CD14-positive monocyte (primary cell): Measurements from ENCODE around the gene THY1. TPM values are rescaled to one million over a fixed set of nuclear protein-coding genes. Genes with fewer than 3 reads are reported as not detected.
A peak's percentile ranks its signal among the peaks of the same experiment; 100 is the strongest.

ENCODE experiments used
- DNase-seq, 3 donors: peaks; one replicate each; pipeline ENCODE4 v3.0.0-alpha.2; 2011 to 2022
- H2AFZ ChIP-seq: 2 replicates; pipeline ENCODE4 v1.6.0; 2012; ENCODE audit warnings: mild to moderate bottlenecking, low read depth, low read length, inconsistent platforms; ENCODE audit not compliant: insufficient read depth, poor library complexity, severe bottlenecking
- H3K27ac ChIP-seq, 2 donors: 1 replicate in 1 of 2; 2 replicates in 1 of 2; pipeline ENCODE4 v1.5.1; 2012 to 2013; ENCODE audit warnings: low read length in 2 of 2, control low read depth in 1 of 2, inconsistent platforms in 1 of 2, low read depth in 1 of 2, mild to moderate bottlenecking in 1 of 2
- H3K27me3 ChIP-seq, 2 donors: one replicate each; pipeline versions ENCODE4 v1.6.0 to v1.6.1; 2011 to 2013; ENCODE audit warnings: low read length in 2 of 2; ENCODE audit not compliant: control insufficient read depth in 2 of 2, insufficient read depth in 2 of 2
- H3K36me3 ChIP-seq, 2 donors: replicated peaks in 1 of 2; 1 replicate in 1 of 2; 2 replicates in 1 of 2; pipeline versions ENCODE4 v1.5.1 to v1.6.1; 2012 to 2013; ENCODE audit warnings: low read length in 2 of 2, control low read depth in 1 of 2, inconsistent platforms in 1 of 2, mild to moderate bottlenecking in 1 of 2; ENCODE audit not compliant: insufficient read depth in 2 of 2, control insufficient read depth in 1 of 2
- H3K4me1 ChIP-seq, 2 donors: 1 replicate in 1 of 2; 2 replicates in 1 of 2; pipeline versions ENCODE4 v1.5.1 to v1.6.1; 2012 to 2013; ENCODE audit warnings: low read length in 2 of 2, control low read depth in 1 of 2, inconsistent platforms in 1 of 2, mild to moderate bottlenecking in 1 of 2, moderate library complexity in 1 of 2; ENCODE audit not compliant: insufficient read depth in 2 of 2, control insufficient read depth in 1 of 2
- H3K4me2 ChIP-seq: replicated peaks from 2 replicates; pipeline ENCODE3; 2012; ENCODE audit warnings: low read length, moderate library complexity, mild to moderate bottlenecking; ENCODE audit not compliant: poor library complexity, severe bottlenecking; ENCODE audit errors: extremely low read depth
- H3K4me3 ChIP-seq, 3 experiments: fragments of 200-600 bp in 1 of 3; sonication (generic) in 1 of 3; replicated peaks in 1 of 3; 1 replicate in 2 of 3; 2 replicates in 1 of 3; pipeline ENCODE4 v1.5.1; 2011 to 2013; ENCODE audit warnings: low read length in 3 of 3, mild to moderate bottlenecking in 3 of 3, control low read depth in 2 of 3, low read depth in 2 of 3, inconsistent platforms in 1 of 3, moderate library complexity in 1 of 3
- H3K79me2 ChIP-seq: 2 replicates; pipeline ENCODE4 v1.6.0; 2012; ENCODE audit warnings: mild to moderate bottlenecking, control low read depth, inconsistent platforms, low read length, moderate library complexity; ENCODE audit not compliant: insufficient read depth
- H3K9ac ChIP-seq: 2 replicates; pipeline ENCODE4 v1.6.0; 2017; ENCODE audit warnings: low read length, mild to moderate bottlenecking; ENCODE audit not compliant: insufficient read depth, poor library complexity, severe bottlenecking
- H3K9me3 ChIP-seq, 2 donors: replicated peaks in 1 of 2; 1 replicate in 1 of 2; 2 replicates in 1 of 2; pipeline versions ENCODE4 v1.5.1 to v1.6.1; 2012 to 2013; ENCODE audit warnings: low read length in 2 of 2, control low read depth in 1 of 2; ENCODE audit not compliant: control insufficient read depth in 1 of 2, insufficient read depth in 1 of 2
- H4K20me1 ChIP-seq: 2 replicates; pipeline ENCODE4 v1.6.0; 2012; ENCODE audit warnings: mild to moderate bottlenecking, low read length, control low read depth, moderate library complexity; ENCODE audit not compliant: insufficient read depth
- H3K27ac Mint-ChIP-seq, 7 donors: one replicate each; pipeline ENCODE4 v1.8.0; 2020; ENCODE audit warnings: mild to moderate bottlenecking in 7 of 7, mixed read lengths in 7 of 7, moderate library complexity in 6 of 7, inconsistent platforms in 2 of 7
- H3K27me3 Mint-ChIP-seq, 3 donors: one replicate each; pipeline ENCODE4 v1.8.0; 2021 to 2022; ENCODE audit warnings: low read depth in 3 of 3, mild to moderate bottlenecking in 3 of 3, mixed read lengths in 3 of 3, moderate library complexity in 3 of 3, inconsistent platforms in 1 of 3
- H3K36me3 Mint-ChIP-seq, 2 donors: one replicate each; pipeline ENCODE4 v1.8.0; 2020; ENCODE audit warnings: mixed read lengths in 2 of 2, inconsistent platforms in 1 of 2, mild to moderate bottlenecking in 1 of 2
- H3K4me1 Mint-ChIP-seq: one replicate; pipeline ENCODE4 v1.8.0; 2020; ENCODE audit warnings: mild to moderate bottlenecking, mixed read lengths
- H3K4me3 Mint-ChIP-seq, 2 donors: one replicate each; pipeline ENCODE4 v1.8.0; 2020; ENCODE audit warnings: mild to moderate bottlenecking in 2 of 2, mixed read lengths in 2 of 2, moderate library complexity in 1 of 2
- H3K9me3 Mint-ChIP-seq, 7 donors: one replicate each; pipeline ENCODE4 v1.8.0; 2020 to 2022; ENCODE audit warnings: mixed read lengths in 7 of 7, mild to moderate bottlenecking in 6 of 7, moderate library complexity in 6 of 7, inconsistent platforms in 2 of 7
- WGBS: methylation state at CpG from one replicate; pipeline ENCODE4 v1.1.5; 2013; ENCODE audit warnings: missing lambda C conversion rate; ENCODE audit not compliant: insufficient coverage; 5-methylcytosine and 5-hydroxymethylcytosine counted together
- intact Hi-C, 2 donors: fragments of 100-400 bp; cut with micrococcal nuclease; formaldehyde crosslinking; loops; one replicate each; pipeline versions ENCODE4 v1.15.0 to v1.15.1; 2023
- polyA plus RNA-seq, 3 donors: library from polyadenylated mRNA; depleted of rRNA in 1 of 3; unstranded in 2 of 3; stranded (reverse) in 1 of 3; fragments of 300-500 nt in 2 of 3; fragments of >200 nt in 1 of 3; fragmentation: Illumina TruSeq in 2 of 3; gene quantifications; 1 replicate in 2 of 3; 2 replicates in 1 of 3; pipeline ENCODE4 v1.2.3, GENCODE V29; 2012 to 2021
- TF ChIP-seq, protein P1 (sequence below): fragments of 200-600 bp; IDR thresholded peaks from one replicate; pipeline ENCODE4 v1.8.0; 2022; ENCODE audit warnings: antibody characterized with exemption, mild to moderate bottlenecking

The THY1 gene
- polyA plus RNA-seq, 3 donors = not detected

DNA sequence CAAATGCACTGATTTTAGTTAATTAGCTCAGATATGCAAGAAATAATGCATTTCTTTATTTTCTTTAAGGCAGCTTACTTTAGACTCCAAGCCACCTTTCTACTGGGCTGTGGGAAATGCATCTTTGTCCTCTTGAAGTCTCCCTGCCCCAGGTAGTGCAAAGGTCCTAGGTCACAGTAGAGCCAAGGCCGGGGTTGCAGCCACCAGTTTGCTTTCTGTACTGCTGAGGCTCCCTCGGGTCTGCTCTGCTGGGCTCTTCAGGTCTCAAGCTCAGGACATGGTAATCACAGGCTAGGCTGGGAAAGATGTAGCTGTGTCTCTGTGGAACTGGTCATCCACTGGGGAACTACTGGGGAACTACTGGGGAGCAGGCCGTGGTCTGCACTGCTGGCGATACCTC is 25.4 kb upstream of the THY1 start:
- H3K27ac ChIP-seq = no peak overlapping the region
- Mint-ChIP-seq H3K36me3 (no peaks in the 10 kb centered on the region), H3K27me3 (peaks cover 2 to 6% (median 5%) of the 10 kb centered on the region in 3 donors), H3K9me3 (peaks cover 0 to 2% (median 0%) of the 10 kb centered on the region in 7 donors), H3K4me1 (no peaks in the 10 kb centered on the region), H3K27ac (peak overlapping the region in 1 of 7 donors; percentile 48), H3K4me3 (no peak overlapping the region)
- H3K9me3 ChIP-seq = no peaks in the 10 kb centered on the region
- no peak overlapping the region for H3K4me3 ChIP-seq
- no peaks in the 10 kb centered on the region for H3K27me3 ChIP-seq
- intact Hi-C loops = no loop called here
- DNase-seq = no peak
- 96% methylated on average over 3 of the region's 4 CpGs for WGBS
- H2AFZ ChIP-seq = peak overlapping the region; percentile 2
- no peaks in the 10 kb centered on the region for H3K36me3 ChIP-seq
- no peaks in the 10 kb centered on the region for H4K20me1 ChIP-seq
- no peak overlapping the region for H3K4me2 ChIP-seq
- TF ChIP-seq, protein P1, sequence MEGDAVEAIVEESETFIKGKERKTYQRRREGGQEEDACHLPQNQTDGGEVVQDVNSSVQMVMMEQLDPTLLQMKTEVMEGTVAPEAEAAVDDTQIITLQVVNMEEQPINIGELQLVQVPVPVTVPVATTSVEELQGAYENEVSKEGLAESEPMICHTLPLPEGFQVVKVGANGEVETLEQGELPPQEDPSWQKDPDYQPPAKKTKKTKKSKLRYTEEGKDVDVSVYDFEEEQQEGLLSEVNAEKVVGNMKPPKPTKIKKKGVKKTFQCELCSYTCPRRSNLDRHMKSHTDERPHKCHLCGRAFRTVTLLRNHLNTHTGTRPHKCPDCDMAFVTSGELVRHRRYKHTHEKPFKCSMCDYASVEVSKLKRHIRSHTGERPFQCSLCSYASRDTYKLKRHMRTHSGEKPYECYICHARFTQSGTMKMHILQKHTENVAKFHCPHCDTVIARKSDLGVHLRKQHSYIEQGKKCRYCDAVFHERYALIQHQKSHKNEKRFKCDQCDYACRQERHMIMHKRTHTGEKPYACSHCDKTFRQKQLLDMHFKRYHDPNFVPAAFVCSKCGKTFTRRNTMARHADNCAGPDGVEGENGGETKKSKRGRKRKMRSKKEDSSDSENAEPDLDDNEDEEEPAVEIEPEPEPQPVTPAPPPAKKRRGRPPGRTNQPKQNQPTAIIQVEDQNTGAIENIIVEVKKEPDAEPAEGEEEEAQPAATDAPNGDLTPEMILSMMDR = no peak
- no peaks in the 10 kb centered on the region for H3K79me2 ChIP-seq
- no peak overlapping the region for H3K9ac ChIP-seq
- no peaks in the 10 kb centered on the region for H3K4me1 ChIP-seq

DNA sequence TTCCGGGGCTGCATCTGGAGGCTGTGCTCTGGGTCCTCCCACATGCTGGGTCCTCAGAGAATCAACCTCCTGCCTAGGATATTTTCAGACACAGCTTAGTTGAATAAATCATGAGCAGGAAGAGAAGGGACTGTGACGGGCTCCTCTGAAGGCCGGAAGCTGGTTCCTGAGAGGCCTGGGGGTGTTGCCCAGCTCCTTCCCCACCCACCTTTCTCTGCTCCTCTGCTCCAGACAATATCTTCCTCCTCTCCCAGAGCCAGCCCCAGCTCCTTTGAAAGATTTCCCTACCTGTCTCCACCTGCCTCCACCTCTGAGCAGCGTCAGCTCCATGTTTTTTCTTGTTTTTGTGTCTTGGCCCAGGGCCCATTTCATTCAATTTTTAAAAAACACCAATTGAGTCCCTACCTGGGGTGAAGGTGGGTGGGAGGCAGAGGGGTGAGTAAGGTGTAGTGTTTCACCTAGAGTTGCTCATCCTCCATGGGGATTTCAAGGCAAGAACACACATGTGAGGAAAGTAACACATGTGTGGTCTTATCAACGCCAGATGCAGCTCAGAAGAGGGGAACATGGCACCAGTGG is 24.8 kb upstream of the THY1 start:
- no peaks in the 10 kb centered on the region for H3K36me3 Mint-ChIP-seq

More for the DNA sequence above, 24.8 kb upstream of the THY1 start:
- TF ChIP-seq, protein P1 = no peak
- no peaks in the 10 kb centered on the region for H4K20me1 ChIP-seq
- Mint-ChIP-seq H3K9me3 (peaks cover 0 to 2% (median 0%) of the 10 kb centered on the region in 7 donors), H3K4me3 (no peak overlapping the region), H3K4me1 (no peaks in the 10 kb centered on the region), H3K27ac (no peak overlapping the region), H3K27me3 (peaks cover 2 to 6% (median 5%) of the 10 kb centered on the region in 3 donors)
- H3K36me3 ChIP-seq = no peaks in the 10 kb centered on the region
- WGBS = 33% methylated on average over 3 of the region's 5 CpGs
- H3K79me2 ChIP-seq = no peaks in the 10 kb centered on the region
- no peak overlapping the region for H3K9ac ChIP-seq
- intact Hi-C loops = no loop called here
- no peaks in the 10 kb centered on the region for H3K27me3 ChIP-seq
- H3K4me1 ChIP-seq = no peaks in the 10 kb centered on the region
- H3K27ac ChIP-seq = no peak overlapping the region
- H3K4me3 ChIP-seq = no peak overlapping the region
- H3K9me3 ChIP-seq = no peaks in the 10 kb centered on the region
- DNase-seq = no peak
- peak overlapping the region; percentile 2 for H2AFZ ChIP-seq
- H3K4me2 ChIP-seq = no peak overlapping the region
